HG03521 (cell line): ENCODE data around the gene AKTIP.

Experiments used
- ATAC-seq: cut with Tn5 transposase; IDR thresholded peaks from one replicate; pipeline ENCODE4 v1.9.1; 2021; ENCODE audit warnings: mild to moderate bottlenecking, moderate library complexity; ENCODE audit not compliant: unreplicated experiment

Gene AKTIP

GRCh38 chr16:53484542-53484941, 18.5 kb downstream of the AKTIP start:
- no peak for ATAC-seq

- ATAC-seq, result no peak
These were observed 20.9 kb downstream of the AKTIP start for GRCh38 chr16:53482123-53482522.

- no peak for ATAC-seq
These were observed 22.6 kb downstream of the AKTIP start for GRCh38 chr16:53480394-53480793.

GRCh38 chr16:53478965-53479364, 24.0 kb downstream of the AKTIP start:
- ATAC-seq, result no peak

- ATAC-seq, result no peak
These were observed 26.1 kb downstream of the AKTIP start for GRCh38 chr16:53476867-53477266.

- ATAC-seq, result no peak
These were observed 37.3 kb downstream of the AKTIP start for GRCh38 chr16:53465606-53466280.

- ATAC-seq, result no peak
These were observed 44.4 kb downstream of the AKTIP start for GRCh38 chr16:53458635-53459034.

GRCh38 chr16:53457670-53458069, 45.3 kb downstream of the AKTIP start:
- ATAC-seq, result peak; percentile 100

GRCh38 chr16:53456625-53457024, 46.4 kb downstream of the AKTIP start:
- no peak for ATAC-seq

GRCh38 chr16:53453928-53454327, 49.1 kb downstream of the AKTIP start:
- ATAC-seq, result no peak

GRCh38 chr16:53449816-53450517, 53.0 kb downstream of the AKTIP start:
- no peak for ATAC-seq

- no peak for ATAC-seq
These were observed 56.9 kb downstream of the AKTIP start for GRCh38 chr16:53446090-53446489.

- no peak for ATAC-seq
These were observed 57.5 kb downstream of the AKTIP start for GRCh38 chr16:53445534-53445933.
